Colon (tissue), 2 donors: ENCODE measurements around the gene REEP3.

Source experiments
- FAIRE-seq: peaks from 2 replicates; lab custom pipeline; 2012; peaks lifted over from hg19 to GRCh38; lab: Jason Lieb, UNC
- donor health status: control.
- donor health status: control.

Gene REEP3

DNA sequence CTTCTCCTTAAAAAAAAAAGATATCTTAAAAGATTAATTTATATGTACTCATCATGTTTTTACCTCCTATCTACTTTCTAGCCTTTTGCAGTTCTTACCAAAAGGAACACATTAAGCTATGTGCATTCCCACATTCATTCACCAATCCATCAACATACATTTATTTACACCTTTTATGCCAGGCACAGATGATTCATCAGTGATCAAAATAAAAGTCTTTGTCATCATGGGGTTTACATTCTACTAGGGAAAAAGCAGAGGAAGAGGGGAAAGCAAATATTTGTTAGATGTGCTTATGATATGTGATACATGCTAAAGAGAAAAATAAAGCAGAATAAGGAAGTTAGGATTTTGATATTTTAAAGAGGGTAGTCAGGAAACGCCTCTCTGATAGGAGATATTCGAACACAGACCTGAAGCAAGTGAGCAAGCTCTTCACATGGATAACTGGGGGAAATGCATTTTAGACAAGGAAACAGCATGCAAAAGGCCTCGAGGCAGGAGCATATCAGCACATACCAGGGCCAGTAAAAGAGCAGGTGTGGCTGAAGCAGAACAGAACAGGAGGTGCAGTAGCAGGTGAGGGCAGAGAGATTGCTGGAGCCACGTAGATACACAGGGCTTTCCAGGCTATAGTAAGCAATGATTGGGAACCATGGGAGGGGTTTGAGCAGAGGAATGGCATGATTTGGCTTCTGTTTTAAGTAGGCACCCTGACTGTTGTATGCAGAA, 67.4 kb downstream of the REEP3 start:
- FAIRE-seq = no peak

DNA sequence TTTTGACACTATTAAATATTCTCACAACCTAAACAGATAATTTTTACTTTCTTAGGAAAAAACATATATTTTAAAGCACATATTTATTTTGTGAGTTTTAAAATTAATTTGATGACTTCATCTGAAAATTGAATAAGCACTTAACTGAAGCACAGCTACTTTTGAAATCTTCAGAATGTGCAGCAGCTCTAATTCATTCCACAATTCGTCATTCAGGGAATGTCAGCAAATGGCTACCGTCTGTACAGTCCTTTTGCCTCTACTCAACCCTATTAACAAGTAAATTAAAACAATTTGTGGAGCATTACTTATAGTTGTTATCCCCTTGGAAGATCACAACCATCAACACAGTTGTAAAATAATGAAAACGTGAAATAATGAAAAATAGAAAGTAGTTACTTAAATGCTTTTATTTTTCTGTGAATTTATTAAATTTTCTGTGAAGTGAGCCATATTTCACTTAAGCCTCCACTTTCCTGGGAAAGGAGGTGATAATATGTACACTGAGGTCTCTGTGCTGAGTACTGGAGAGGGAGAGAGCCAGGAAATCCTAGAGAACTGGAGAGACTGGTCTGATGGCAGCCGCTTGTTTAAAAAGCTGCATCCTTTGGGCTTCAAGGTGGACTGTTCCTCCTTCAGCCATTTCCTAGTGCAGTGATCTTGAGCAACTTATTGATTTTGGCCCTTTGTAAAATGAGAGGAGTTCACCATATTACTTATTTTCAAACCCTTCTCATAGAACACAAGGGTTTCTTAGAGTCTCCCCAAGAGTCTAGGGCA, 70.6 kb downstream of the REEP3 start:
- no peak for FAIRE-seq

DNA sequence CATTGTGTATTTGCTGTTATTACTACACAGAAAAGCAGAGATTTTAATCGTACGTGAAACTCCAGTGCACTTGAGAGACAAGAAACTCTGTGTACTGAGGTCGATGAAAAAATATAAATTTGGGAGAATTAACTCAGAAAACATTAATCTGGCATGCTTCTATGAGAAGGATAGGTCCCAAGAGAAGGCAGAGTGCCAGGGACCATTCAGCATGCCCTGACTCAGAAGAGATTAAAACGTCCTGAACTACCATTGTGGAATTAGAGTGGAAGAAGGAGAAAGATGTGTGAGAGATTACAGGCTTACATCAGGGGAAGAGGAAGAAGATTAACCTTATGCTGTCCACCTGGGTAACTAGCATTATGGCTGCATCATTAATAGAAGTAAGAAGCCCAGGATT, 72.4 kb downstream of the REEP3 start:
- no peak for FAIRE-seq

DNA sequence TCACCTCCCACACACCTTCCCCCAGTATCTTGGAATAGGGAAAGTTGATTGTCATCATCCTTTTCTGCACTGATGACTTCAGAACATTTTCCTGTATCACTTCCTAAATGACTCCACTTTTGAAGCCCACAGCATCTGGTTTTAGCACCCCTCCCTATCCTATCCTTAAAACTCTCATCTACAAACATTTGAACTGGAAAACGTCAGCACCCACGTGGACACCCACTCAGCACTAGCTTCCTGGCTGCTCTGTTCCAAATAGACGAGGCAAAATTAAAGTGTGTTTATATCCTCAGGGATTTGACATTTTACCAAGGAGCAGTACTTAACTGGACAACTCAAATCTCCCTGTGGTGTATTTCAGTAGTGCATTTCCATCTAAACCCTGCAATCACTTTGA, 73.9 kb downstream of the REEP3 start:
- no peak for FAIRE-seq

DNA sequence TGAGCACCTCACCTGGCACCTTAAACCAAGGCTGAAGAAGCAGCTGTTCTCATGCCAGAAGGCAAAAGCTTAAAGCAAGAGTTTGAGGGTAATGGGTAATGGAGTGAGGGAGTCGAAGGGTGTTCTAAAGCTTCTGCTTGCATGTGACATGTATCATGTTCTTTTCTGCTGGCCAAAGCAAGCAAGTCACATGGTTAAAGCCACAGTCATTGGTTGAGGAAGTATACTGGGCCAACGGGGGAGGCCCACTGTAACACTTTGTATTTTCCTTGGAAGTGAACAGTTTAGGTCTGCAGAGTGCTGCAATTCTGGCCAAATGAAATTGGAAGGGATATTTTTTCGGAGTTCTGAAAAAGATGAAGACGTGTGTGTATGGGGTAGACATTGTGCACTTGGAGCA, 75.7 kb downstream of the REEP3 start:
- FAIRE-seq = no peak

DNA sequence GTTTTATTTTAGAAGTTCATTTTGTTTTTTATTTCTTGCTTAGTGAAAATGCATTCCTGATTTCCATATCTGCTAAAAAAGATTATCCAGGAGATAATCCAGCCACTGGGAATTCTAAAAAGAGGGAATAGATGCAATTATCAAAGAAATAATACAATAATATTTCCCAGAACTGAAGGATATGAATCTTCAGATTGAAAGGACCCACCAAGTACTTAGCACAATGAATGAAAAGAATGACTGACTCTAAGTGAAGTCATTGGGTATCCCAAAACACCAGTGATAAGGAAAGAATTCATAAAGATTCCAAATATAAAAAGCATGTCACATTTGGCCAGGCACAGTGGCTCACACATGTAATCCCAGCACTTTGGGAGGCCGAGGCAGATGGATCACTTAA, 79.3 kb downstream of the REEP3 start:
- no peak for FAIRE-seq

DNA sequence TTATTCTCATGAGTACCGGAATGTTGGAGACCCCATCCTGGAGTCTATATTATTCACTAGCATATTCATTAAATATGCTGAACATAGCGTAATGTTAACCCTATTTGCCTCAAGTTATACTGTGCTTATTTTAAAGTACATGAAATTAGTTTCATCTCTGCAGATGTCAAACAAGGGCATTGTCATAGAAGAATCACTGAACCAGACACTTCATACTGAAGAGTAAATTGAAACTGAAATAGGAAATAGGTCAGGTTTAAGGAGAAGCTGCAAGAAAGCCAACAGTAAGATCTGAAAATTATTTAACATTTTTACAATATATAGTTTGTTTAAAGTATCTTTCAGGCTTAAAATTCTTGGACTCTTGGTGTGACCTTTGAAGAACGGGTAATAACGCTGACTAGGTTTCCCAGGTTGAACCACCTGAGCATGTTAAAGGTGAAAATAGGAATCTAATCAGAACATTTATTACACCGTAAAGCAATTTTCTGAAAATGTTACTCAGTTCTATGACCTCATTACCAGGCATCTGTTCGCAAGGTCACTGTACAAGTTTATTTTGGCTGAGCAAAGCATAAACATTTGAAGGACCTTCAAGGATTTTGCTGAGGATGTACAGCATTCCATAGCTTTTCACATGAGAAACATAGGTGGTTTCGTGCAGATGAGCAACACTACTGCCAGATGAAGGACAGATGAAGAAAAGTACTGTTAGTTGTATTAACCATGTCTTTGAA, 82.7 kb downstream of the REEP3 start:
- FAIRE-seq = no peak

DNA sequence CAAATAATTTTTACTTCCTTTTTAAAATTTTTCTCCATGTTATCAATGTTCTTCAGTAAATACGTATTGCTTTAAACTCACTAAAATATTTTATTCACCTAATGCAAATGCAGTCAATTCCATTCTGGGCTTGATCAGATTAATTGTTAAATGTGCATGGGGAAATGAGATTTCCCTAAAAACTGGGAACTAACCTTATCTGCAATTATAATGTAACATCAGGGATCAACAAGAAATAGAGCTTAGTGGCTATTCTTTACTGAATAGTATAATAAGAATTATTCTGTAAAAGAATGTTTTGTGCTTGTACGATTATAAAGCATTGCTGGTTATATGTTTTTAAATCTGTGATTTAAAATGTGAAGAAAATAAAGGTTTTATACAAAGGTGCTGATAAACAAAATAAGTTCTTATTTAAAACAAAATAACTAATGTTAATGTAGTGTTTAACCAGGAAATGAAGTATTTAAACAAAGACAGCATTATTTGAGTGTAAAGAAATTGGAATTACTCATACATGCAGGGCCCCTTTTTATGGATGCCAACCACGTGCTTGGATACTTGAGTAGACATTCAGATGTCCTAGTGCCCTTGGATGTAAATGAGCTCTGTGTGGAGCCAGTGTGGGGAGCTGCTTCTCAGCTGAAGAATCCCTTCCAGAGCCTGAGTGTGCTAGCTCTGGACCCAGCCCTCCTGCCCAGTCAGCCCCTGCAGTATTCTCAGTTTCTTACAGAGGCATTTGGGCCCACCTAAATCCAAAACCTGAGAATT, 84.2 kb downstream of the REEP3 start:
- FAIRE-seq = no peak

DNA sequence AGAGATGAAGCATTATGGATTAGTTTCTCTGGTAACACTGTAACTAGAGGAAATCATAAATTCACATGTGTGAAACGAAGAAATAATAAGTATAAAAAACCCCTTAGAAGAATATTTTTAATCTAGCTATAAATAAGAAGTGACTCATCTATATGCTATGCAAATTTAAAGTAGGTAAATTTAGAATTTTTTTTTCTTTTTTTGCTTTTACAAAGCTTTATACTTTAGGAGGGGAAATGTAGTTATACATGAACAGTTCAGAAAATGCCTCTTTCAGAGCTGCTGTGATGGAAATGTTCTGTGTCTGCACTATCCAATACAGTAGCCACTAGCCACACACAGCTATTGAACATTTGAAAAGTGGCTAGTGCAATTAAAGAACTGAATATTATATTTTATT, 87.3 kb downstream of the REEP3 start:
- FAIRE-seq = no peak

DNA sequence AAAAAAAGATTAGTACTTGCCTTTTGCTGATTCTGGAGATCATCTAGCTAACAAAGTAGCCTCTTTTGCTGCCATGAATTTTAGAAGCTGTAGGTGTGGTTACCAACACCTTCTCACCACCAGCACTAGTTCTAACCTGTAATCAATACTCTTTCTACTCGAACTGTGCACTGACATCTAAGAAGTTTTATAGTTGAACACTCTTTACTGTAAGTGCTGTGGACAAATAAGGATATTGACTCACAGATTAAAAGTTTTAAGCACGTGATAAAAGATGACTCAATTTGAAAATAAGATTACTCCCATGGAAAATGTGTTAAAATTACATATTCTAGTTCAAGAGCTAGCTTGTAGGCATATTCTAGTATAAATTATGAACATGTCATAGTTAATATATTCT, 89.9 kb downstream of the REEP3 start:
- no peak for FAIRE-seq

DNA sequence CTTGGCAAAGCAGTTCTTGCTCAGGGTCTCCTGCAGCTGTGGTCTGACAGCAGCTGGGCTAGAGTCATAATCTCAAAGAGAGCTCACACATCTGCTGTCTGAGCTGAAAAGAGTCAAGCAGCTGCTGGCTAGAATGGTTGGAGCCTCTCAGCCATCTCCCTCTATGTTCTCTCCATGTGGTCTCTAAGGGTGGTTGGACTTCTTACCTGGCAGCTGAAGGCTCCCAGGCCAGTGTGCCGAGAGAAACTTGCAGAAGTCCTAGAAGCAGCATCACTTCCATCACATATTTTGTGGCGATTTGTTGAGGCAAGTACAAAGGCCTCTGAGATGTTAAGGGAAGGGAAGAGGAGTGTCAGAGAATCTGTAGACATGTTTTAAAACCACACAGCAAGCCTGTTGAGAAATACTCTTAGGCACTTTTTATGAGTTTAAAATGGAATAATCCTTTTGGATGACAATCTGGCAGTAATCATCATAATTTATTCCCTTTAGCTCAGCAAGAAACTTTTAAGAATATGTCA, 93.2 kb downstream of the REEP3 start:
- FAIRE-seq = no peak

DNA sequence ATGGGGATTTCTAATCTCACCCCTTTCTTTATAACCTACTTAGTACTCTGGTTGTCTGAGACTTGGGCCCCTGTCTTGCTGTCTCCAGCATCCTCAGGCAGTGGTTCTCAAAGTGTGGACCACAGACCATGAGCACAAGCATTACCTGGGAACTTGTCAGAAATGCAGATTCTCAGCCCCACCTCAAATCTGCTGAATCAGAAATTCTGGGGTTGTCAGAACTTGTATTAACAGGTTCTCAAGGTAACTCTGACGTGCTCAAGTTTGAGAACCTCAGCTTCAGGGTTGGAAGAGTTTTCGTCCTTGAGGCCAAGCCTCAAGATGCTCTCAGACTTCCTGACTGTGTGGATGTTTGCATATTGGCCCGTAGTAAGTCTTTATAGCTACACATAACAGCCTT, 97.4 kb downstream of the REEP3 start:
- no peak for FAIRE-seq

DNA sequence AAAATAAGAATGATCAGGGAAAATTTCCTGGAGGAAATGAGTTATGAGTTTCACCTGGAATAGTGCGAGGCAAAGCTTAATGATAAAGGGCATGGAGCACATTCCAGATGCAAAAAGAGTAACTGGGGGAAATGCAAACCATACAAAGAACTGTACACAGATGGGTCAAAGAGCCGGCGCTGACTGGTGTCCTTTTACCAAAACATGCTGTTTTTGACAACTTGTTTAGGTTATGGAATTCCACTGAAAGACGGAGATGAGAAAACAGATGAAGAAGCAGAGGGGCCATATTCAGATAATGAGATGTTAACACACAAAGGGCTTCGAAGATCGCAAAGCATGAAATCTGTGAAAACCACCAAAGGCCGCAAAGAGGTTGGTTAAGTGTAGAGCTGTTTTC, 98.2 kb downstream of the REEP3 start:
- no peak for FAIRE-seq

DNA sequence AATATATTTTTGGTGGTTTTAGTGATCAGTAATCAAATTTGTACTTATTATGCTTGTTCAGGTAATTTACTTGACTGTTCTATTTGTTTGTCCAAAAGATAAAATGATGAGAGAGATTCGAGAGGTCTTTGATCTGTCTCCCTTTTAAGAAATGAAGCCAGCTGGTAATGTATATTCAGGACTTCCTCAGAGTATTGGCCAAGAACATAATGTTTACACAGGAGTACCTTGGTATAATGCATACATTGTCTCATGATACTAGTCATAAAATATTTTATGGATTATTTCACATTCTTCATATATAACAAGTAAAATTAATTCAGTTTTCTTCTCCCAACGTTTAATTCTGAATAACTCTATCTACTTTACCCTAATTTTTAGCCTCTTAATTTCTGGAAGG, 100.9 kb downstream of the REEP3 start:
- no peak for FAIRE-seq

DNA sequence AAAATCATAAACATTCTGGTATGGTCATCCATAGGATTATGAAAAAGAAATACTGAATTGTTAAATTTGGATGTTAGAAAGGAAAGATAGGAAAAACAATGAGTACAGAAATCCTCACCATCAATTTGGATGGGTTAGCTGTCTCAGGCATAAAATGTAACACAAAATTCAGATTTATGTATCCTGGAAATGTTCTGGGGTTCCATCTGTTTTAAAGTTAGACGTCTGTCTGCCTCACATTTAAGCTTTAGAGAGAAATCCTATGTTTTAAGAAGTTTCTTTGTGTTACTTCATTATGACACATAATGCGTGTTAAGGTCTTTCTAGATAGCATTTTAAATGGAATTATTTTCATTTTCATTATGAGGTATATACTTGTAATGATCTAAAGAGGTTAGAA, 103.5 kb downstream of the REEP3 start:
- peak; percentile 5 for FAIRE-seq

DNA sequence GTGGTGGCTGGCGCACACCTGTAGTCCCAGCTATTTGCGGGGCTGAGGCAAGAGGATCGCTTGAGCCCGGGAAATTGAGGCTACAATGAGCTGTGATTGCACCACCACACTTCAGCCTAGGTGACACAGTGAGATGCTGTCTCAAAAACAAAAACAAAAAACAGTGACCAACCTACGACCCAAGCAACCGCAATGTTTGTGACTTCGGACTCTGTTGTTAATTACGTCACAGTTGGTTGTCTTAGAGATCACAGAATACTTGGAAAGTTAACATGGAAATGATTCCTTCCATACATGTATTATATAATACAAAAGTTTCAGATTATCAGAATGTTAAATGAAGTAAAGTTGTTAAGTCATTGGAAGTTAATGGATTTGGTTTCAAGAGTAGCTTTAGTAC, 106.2 kb downstream of the REEP3 start:
- FAIRE-seq = no peak

DNA sequence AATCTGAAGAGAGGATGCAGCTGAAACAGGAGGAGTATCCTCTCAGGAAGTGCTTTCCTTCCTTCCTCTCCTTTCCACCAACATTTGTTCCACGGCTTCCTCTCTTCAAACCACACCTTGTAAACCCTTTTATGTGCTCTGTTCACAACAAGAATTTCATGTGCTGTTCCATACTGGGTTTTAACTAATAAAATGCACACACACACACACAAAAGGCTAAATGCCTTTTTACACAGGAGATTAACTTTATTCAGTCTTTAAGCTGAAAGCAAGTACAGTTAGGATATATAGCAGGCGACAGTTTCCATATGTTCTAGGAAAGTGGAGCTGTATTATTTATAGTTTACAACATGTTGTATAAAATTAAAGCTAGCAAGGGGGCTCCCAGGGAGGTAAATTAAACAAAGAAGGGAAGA, 106.7 kb downstream of the REEP3 start:
- no peak for FAIRE-seq

DNA sequence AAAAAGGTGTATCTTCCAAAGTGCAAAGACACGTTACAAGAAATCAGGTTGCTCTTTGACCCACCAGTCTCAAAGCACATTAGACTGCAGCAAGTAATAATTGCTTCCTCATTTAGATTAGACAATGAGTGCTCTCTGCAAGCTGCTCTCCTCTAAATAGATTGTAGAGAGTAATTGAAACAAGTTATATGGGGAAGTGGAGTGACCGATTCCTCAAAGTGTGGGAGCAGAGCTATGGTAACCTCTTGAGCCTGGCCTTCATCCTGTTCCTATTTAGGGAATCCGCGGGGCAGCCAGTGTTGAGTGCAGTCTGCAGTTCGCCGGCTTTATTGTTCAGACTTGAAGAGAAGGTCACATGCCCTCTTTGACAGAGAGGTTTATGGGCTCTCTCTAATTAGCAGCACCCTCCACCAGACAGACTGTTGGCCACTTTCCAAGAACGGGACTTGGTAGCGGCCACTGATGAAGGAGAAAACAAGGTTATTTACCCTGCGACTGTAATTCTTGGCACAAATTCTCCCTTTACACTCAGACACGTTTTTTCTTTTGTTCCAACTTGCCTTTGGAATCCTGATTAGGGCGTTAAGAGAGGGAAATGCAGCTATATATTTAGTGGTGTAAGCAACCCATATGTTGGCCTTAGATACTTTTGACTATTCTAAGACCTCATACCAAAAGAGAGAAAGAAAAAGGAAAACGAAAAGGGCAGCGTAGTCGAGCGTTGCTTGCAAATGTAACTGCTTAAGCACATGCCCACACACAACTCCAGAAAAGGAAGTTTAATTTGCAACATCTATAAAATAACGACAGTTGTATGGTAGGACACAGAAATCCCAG, 107.5 kb downstream of the REEP3 start:
- FAIRE-seq = no peak

DNA sequence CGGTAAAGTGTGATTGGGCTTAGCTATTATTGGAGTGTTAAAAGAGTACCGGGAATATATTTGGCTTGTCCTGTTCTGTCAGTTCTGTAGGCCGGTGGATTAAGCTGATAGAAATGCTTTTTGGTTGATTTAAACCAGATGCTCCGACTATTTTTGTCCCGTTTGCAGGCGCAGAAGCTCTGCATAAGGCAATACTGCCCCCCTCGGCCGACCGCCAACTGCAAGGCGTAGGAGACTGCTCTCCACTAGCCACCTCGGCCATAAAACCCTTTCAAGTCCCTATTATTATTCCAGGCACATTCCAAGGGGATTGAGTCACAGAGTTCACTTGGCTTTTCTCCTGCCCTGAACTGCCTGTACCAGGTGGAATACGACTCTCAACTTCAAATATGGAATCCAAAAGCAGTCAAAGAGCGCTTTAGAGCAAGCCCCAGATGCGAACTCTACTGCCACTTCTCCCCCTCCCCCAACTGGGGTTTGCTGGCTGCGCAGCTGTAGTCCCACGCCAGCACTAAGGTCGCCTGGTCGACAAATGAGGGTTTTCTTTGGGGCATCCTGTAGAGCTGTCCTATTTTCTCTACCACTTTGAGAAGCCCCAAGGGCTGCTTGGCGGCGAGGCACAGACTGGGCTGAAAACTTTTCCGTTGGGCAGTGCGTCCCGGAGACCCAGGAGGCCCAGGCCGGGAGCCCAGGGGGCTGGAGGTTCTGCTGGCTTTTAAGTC, 108.3 kb downstream of the REEP3 start:
- no peak for FAIRE-seq

DNA sequence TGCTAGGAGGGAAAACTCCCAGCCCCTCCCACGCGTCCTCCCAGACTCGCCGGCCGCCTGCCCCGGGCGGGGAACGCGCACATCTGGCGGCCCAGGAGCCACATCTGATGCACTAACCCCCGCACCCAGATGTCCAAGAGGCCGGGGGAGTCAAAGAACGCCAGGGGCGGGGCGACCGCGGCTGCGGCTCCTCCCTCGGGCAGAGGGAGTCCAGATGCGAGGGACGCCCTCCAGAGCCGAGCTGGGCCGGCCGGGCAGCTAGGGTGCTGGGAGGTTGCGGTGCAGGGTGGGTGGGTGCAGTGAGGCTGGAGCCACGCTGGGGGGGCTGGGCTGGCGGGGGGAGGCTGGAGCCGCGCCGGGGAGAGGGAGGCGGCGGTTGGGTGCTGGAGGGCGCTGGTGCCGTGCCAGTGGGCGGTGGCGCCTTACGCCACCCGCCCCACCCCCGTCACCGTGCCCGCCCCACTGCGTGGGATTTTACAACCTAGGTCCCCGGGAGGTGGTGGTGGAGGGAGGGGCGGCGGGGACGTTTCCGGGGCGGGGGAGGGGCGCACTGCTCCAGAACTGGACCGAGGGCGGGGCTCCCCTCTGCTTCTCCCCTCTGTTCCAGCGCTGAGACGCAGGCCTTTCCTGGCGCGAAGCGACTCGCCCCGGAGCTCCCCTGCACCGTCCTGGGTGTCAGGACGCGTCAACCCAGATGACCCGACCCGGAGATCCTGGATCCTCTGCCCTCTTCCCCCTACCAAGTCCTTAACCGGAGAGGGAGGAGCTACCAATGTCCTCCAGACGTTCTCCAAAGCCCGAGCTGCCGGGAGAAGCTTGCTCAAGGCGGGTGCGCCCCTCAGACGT, 109.1 kb downstream of the REEP3 start:
- no peak for FAIRE-seq
